Measurements from ENCODE around the gene MRPS23.

MRPS23 gene

DNA sequence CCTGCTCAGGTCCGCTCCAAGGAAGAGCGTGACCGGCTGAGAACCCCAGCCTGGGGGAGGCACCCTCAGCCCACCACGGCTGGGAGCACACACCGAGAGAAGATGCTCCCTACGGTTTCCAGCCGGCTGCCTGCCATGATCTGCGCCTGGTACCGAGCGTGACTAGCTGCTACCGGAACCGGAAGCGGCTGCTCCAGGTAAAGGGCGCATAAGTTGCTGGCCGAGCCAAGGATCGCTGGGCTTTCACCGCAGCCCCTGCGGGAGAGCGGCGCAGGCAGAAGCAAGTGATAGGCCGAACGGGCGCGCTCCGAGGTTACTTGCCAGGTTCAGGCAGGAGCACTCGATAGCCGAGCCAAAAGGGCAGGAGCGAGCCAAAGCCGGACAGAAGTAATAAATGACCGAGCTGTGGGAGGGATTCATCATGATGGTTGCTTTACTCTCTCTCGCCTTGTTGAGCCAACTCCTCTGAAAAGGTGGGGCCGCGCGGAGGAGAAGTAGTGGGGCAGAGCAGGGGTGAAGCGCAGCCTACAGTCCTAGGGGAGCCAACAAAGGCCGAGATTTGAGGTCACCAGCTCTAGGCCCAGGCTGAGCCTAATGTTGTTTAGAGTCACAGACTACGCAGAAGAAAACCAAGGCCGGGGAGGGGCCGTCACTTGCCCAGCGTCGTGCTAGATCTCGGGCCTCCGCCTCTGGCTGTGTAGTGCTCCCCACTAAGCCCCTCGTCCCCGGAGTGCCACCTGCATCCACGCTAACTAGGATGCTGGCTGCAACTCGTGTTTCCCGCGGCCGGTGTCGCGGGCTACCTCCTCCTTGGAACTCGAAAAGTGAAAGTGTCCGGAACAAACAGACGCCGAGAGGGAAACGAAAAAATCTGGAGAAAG lies at the start of gene MRPS23:
Gene MRPS23, minus strand, starts transcription at position 171 of the 881 bp plus-strand sequence. Its CDS starts 34 bp downstream, at position 137.
- Mint-ChIP-seq H3K27ac (peak within 1 kb of the TSS; percentile 99), H3K9me3 (ENCODE audit: low read depth) (no peaks in the 10 kb centered on the region), H3K4me1 (ENCODE audit: low read depth) (peaks cover 43% of the 10 kb centered on the region), H3K4me3 (peak within 1 kb of the TSS; percentile 100), H3K27me3 (no peaks in the 10 kb centered on the region), H3K36me3 (peaks cover 5% of the 10 kb centered on the region)

GRCh38 chr17:57899391-57899790 lies 49.5 kb upstream of the MRPS23 start:
- Mint-ChIP-seq H3K27me3 (no peaks in the 10 kb centered on the region), H3K4me3 (no peak overlapping the region), H3K9me3 (ENCODE audit: low read depth) (no peaks in the 10 kb centered on the region), H3K4me1 (ENCODE audit: low read depth) (no peaks in the 10 kb centered on the region), H3K36me3 (no peaks in the 10 kb centered on the region), H3K27ac (no peak overlapping the region)

DNA sequence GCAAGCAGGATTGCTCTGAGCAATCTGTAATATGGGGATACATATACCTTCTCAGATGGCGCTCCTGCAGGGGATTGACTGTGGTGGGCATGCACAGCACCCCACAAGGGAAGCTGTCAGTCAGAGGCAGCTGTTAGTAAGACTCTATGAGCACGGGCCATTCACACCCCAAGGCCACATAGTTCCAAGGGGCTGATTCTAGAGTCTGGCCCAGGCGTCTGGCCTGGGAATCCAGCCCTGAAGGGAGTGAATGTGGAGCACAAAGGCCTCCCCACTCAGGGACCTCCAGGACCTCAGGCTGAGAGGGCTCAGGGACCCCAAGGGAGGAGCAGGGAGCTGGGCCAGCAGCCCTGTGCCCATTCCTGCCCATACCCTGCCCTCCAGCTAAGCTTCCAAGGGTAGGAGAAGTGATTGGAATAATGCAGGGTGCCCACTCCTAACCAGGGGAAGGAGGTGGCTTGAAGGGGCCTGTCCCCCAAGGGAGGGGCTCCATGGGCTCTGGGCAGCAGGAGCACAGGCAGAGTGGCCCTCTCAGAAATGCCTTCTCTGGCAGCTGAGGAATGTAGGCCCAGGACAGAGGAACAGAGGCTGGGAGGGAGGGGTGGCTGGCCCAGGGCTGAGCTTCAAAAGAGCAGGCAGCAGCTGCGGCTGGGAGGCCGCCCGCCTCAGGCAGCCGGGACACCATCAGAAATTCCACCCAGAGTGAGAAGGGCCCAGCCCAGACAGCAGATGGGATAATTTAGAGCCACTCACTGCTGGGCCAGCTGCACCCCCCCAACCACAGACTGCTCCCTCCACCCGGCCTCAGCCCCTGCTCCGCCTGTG lies 48.9 kb upstream of the MRPS23 start:
- H3K27ac Mint-ChIP-seq, result no peak overlapping the region
- no peaks in the 10 kb centered on the region for H3K4me1 Mint-ChIP-seq (ENCODE audit: low read depth)
- no peaks in the 10 kb centered on the region for H3K36me3 Mint-ChIP-seq
- H3K4me3 Mint-ChIP-seq, result no peak overlapping the region
- H3K9me3 Mint-ChIP-seq (ENCODE audit: low read depth), result no peaks in the 10 kb centered on the region
- no peaks in the 10 kb centered on the region for H3K27me3 Mint-ChIP-seq

- no peak overlapping the region for H3K27ac Mint-ChIP-seq
- no peaks in the 10 kb centered on the region for H3K36me3 Mint-ChIP-seq
- peaks cover 3% of the 10 kb centered on the region for H3K4me1 Mint-ChIP-seq (ENCODE audit: low read depth)
- no peaks in the 10 kb centered on the region for H3K27me3 Mint-ChIP-seq
- H3K4me3 Mint-ChIP-seq, result no peak overlapping the region
- no peaks in the 10 kb centered on the region for H3K9me3 Mint-ChIP-seq (ENCODE audit: low read depth)
Measured at GRCh38 chr17:57895382-57896060, 45.7 kb upstream of the MRPS23 start.

DNA sequence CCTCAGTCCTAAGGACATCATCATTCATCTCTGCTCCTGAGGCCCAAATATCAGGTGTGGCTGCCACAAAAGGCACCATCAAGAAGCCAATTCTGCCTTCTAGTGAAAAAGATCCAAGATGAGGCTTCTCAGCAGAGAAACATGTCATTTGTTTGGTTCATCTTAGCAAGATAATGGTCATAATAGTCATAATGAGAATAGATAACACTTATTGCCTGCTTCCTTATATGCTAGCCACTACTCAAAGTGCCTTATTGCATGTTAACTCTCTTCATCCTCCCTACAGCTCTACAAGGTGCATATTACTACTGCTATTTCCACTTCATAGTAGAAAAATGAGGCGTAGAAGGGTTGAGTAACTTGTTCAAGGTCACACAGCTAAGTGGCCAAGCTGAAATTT lies 45.0 kb upstream of the MRPS23 start:
- no peak overlapping the region for H3K4me3 Mint-ChIP-seq
- no peaks in the 10 kb centered on the region for H3K9me3 Mint-ChIP-seq (ENCODE audit: low read depth)

DNA sequence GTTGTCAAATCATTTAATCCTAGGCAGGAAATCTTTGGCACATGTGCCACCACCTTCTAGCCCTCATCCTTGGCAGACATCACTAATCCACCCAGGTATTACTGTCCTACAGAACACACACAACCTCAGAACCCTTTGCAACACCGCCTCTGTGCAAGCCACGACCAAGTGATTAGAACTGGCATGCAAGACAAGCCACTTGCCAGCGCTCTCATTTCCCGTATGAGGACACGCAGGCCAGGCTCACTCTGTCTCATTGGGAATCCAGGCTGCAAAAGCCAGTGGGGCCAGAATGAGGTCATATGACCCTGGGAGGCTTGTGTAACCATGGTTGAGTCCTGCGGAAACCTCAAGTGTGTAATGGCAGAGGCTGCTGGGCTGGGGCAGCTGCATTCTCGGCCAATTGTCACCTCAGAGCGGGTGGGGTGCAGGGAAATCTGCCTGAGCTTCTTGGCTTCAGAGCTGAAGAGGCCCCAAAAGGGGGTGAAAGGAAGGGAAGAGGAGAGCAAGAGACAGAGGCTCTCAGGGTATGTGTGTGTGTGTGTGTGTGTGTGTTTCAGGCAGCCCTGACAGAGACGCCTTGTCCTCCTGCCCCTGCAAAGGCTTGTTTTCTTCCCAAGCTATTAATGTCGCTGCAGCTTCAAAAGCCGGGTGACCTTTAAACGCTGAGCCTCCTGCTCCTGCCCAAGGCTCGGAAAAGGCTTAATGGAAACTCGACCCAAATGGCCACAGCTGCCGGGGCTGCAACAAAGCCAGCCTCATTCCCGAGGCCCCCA lies 43.2 kb upstream of the MRPS23 start:
- Mint-ChIP-seq H3K4me3 (no peak overlapping the region), H3K27ac (no peak overlapping the region), H3K36me3 (no peaks in the 10 kb centered on the region), H3K9me3 (ENCODE audit: low read depth) (no peaks in the 10 kb centered on the region), H3K27me3 (no peaks in the 10 kb centered on the region), H3K4me1 (ENCODE audit: low read depth) (peaks cover 3% of the 10 kb centered on the region)

More for the DNA sequence above, 45.0 kb upstream of the MRPS23 start:
- Mint-ChIP-seq H3K27ac (no peak overlapping the region), H3K4me1 (ENCODE audit: low read depth) (peaks cover 3% of the 10 kb centered on the region), H3K27me3 (no peaks in the 10 kb centered on the region), H3K36me3 (no peaks in the 10 kb centered on the region)

- Mint-ChIP-seq H3K27ac (no peak overlapping the region), H3K36me3 (no peaks in the 10 kb centered on the region), H3K9me3 (ENCODE audit: low read depth) (no peaks in the 10 kb centered on the region), H3K4me1 (ENCODE audit: low read depth) (peaks cover 3% of the 10 kb centered on the region), H3K27me3 (no peaks in the 10 kb centered on the region), H3K4me3 (no peak overlapping the region)
Measured at GRCh38 chr17:57892146-57892819, 42.4 kb upstream of the MRPS23 start.

- H3K36me3 Mint-ChIP-seq, result no peaks in the 10 kb centered on the region
- no peaks in the 10 kb centered on the region for H3K27me3 Mint-ChIP-seq
- no peaks in the 10 kb centered on the region for H3K9me3 Mint-ChIP-seq (ENCODE audit: low read depth)
- no peak overlapping the region for H3K4me3 Mint-ChIP-seq
- peaks cover 3% of the 10 kb centered on the region for H3K4me1 Mint-ChIP-seq (ENCODE audit: low read depth)
- no peak overlapping the region for H3K27ac Mint-ChIP-seq
Measured at GRCh38 chr17:57890857-57891232, 41.0 kb upstream of the MRPS23 start.

DNA sequence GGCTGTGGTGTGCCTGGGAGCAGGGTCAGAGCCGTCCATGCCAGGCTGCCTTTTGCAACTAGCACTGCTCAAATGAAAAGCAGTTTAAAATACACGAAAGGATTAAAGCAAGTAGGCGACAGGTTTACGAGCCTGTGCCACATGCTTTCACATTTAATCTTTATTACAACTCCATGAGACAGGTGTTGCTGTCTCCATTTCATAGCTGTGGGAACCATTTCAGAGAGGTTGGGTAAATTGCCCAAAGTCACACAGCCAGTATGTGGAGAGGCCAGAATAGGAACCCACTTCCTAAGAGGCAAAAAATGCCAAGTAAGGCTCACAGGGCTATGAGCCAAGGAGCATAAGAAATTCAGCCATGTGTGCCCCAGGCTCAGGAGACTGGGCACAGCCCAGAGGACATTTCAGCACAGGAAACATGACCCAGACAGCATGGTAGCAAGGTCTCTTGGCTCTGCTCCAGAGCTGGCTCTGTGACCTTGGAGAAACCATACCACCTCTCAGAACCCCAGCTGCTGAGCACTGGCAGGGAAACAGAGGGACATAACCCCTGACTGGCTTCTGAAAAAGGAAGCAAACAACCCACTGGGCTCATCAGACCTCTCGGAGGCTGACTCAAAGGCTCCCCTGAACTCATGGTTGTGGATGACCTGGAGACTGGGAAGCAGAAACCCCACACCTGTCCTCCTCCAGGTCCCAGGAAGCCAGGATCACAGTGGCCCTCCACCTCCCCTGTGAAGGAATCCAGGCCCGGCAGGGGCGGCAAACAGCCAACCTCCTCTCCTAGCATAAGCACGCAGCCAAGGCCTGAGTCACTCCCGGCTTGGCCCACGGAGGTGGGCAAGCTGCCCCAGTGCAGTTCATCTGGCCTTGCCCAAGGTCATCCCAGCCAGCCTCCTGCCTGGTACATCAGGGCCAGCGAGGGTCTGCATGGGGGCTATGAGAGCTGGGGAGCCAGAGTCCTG lies 40.3 kb upstream of the MRPS23 start:
- Mint-ChIP-seq H3K27ac (no peak overlapping the region), H3K27me3 (no peaks in the 10 kb centered on the region), H3K9me3 (ENCODE audit: low read depth) (no peaks in the 10 kb centered on the region), H3K4me1 (ENCODE audit: low read depth) (peaks cover 3% of the 10 kb centered on the region), H3K4me3 (no peak overlapping the region), H3K36me3 (no peaks in the 10 kb centered on the region)

GRCh38 chr17:57889252-57889651 lies 39.4 kb upstream of the MRPS23 start:
- H3K36me3 Mint-ChIP-seq, result no peaks in the 10 kb centered on the region
- no peak overlapping the region for H3K4me3 Mint-ChIP-seq

GRCh38 chr17:57888311-57889216 lies 38.7 kb upstream of the MRPS23 start:
- Mint-ChIP-seq H3K9me3 (ENCODE audit: low read depth) (no peaks in the 10 kb centered on the region), H3K27ac (no peak overlapping the region), H3K27me3 (no peaks in the 10 kb centered on the region), H3K36me3 (no peaks in the 10 kb centered on the region), H3K4me3 (no peak overlapping the region), H3K4me1 (ENCODE audit: low read depth) (peaks cover 3% of the 10 kb centered on the region)

More at GRCh38 chr17:57889252-57889651, 39.4 kb upstream of the MRPS23 start:
- no peaks in the 10 kb centered on the region for H3K27me3 Mint-ChIP-seq
- H3K27ac Mint-ChIP-seq, result no peak overlapping the region
- H3K9me3 Mint-ChIP-seq (ENCODE audit: low read depth), result no peaks in the 10 kb centered on the region
- H3K4me1 Mint-ChIP-seq (ENCODE audit: low read depth), result peaks cover 3% of the 10 kb centered on the region

DNA sequence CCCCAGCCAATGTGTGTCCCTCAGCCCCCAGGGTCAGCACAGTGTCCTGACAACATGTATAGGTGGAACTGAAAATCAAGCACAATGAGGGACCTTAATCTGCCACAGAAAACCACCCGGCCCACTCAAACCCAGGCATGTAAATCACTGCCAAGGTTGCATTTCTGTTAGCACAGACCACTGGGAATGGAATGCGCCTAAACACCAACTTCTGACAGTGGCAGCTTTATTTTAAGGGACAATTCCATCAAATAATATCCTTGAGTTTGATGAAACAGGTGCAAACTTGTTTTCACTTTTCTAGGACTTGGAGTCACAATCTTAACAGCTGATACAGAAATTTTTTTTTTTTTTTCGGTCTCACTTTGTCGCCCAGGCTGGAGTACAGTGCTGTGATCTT lies 37.3 kb upstream of the MRPS23 start:
- H3K27ac Mint-ChIP-seq, result no peak overlapping the region
- H3K4me3 Mint-ChIP-seq, result no peak overlapping the region
- no peaks in the 10 kb centered on the region for H3K27me3 Mint-ChIP-seq
- no peaks in the 10 kb centered on the region for H3K4me1 Mint-ChIP-seq (ENCODE audit: low read depth)
- no peaks in the 10 kb centered on the region for H3K9me3 Mint-ChIP-seq (ENCODE audit: low read depth)
- no peaks in the 10 kb centered on the region for H3K36me3 Mint-ChIP-seq
